Measurements from ENCODE around the gene C1orf35.

Gene C1orf35

DNA sequence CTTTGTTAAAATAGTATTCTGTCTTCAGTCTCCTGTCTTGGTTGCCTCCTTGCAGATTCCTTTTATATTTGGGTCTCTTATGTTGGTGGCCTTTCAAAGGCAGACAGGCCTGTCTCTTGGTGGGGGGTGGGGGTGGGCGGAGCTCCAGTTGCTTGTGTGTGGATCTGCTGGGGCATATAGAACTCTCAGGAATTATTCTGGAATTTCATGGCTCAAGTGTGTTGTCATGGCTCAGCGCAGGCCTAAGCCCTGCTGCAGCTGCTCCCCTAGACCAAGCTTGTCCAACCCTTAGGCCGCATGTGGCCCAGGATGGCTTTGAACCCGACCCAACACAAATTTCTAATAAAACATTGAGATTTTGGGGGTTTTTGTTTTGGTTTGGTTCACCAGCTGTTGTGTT lies 8.0 kb downstream of the C1orf35 start:
- no peak overlapping the region for H3K27ac ChIP-seq (replicated peaks)
- DNase-seq (ENCODE audit: low read depth in 1 of 2, low spot score in 1 of 2): no peak
- TF ChIP-seq, protein P1, sequence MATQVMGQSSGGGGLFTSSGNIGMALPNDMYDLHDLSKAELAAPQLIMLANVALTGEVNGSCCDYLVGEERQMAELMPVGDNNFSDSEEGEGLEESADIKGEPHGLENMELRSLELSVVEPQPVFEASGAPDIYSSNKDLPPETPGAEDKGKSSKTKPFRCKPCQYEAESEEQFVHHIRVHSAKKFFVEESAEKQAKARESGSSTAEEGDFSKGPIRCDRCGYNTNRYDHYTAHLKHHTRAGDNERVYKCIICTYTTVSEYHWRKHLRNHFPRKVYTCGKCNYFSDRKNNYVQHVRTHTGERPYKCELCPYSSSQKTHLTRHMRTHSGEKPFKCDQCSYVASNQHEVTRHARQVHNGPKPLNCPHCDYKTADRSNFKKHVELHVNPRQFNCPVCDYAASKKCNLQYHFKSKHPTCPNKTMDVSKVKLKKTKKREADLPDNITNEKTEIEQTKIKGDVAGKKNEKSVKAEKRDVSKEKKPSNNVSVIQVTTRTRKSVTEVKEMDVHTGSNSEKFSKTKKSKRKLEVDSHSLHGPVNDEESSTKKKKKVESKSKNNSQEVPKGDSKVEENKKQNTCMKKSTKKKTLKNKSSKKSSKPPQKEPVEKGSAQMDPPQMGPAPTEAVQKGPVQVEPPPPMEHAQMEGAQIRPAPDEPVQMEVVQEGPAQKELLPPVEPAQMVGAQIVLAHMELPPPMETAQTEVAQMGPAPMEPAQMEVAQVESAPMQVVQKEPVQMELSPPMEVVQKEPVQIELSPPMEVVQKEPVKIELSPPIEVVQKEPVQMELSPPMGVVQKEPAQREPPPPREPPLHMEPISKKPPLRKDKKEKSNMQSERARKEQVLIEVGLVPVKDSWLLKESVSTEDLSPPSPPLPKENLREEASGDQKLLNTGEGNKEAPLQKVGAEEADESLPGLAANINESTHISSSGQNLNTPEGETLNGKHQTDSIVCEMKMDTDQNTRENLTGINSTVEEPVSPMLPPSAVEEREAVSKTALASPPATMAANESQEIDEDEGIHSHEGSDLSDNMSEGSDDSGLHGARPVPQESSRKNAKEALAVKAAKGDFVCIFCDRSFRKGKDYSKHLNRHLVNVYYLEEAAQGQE (IDR thresholded peaks at IDR 0.05; ENCODE audit: insufficient replicate concordance, low read depth): no peak
- H3K27me3 ChIP-seq (ENCODE audit: insufficient read depth, poor library complexity, severe bottlenecking): no peaks in the 10 kb centered on the region
- H3K4me3 ChIP-seq (replicated peaks; ENCODE audit: insufficient read depth, low read length): no peak overlapping the region

GRCh38 chr1:228094432-228095016 lies 8.6 kb downstream of the C1orf35 start:
- no peak for DNase-seq (ENCODE audit: low read depth in 1 of 2, low spot score in 1 of 2)
- no peak for TF ChIP-seq SPI1 (IDR thresholded peaks at IDR 0.05; ENCODE audit: borderline replicate concordance, low read depth)
- TF ChIP-seq GABPA (IDR thresholded peaks at IDR 0.05; ENCODE audit: low read depth): no peak
- no peak for TF ChIP-seq POLR2AphosphoS5 (IDR thresholded peaks at IDR 0.05; ENCODE audit: low read depth)
- TF ChIP-seq, protein P1 (IDR thresholded peaks at IDR 0.05; ENCODE audit: insufficient replicate concordance, low read depth): no peak
- no peak for TF ChIP-seq CTCF (IDR thresholded peaks at IDR 0.05; ENCODE audit: insufficient read depth, low read length)

DNA sequence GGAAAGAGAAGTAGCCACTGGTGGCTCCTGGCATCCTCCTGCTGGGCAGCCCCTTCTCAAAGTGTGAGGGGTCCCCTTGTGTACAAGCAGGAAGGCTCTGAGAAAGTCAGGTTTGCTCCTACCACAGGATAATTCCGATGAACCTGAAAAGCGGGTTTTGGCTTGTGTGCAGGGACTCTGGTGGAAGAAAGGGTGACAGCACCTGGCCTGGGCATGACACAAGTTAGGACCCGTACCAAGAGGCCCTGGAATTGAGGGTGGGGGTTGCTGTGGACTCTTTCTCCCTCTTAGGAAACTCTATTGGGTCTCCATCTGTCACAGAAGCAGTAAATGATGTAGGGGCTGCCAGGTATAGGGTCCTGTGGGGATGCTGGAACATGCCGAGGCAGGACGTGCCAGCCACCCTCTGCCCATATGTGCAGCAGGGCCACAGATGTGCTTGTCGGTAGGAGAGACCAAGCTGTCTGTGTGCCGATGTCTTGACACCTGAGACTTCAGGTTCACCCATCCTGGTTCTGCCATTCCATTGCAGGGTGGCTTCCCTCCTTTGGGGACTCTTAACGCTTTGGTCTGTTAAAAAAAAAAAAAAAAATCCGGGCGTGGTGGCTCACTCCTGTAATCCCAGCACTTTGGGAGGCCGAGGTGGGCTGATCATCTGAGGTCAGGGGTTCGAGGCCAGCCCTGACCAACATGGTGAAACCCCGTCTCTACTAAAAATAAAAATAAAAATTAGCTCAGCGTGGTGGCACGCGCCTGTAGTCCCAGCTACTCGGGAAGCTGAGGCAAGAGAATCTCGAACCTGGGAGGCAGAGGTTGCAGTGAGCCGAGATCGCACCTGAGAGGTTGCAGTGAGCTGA lies 9.8 kb downstream of the C1orf35 start:
- Histone ChIP-seq H3K27ac (replicated peaks) (no peak overlapping the region), H3K4me3 (replicated peaks; ENCODE audit: insufficient read depth, low read length) (no peak overlapping the region), H3K27me3 (ENCODE audit: insufficient read depth, poor library complexity, severe bottlenecking) (no peaks in the 10 kb centered on the region)
- no peak for TF ChIP-seq POLR2AphosphoS5 (IDR thresholded peaks at IDR 0.05; ENCODE audit: low read depth)
- TF ChIP-seq, protein P1 (IDR thresholded peaks at IDR 0.05; ENCODE audit: insufficient replicate concordance, low read depth): no peak
- no peak for TF ChIP-seq SPI1 (IDR thresholded peaks at IDR 0.05; ENCODE audit: borderline replicate concordance, low read depth)
- TF ChIP-seq CTCF (IDR thresholded peaks at IDR 0.05; ENCODE audit: insufficient read depth, low read length): no peak
- no peak for TF ChIP-seq GABPA (IDR thresholded peaks at IDR 0.05; ENCODE audit: low read depth)
- no peak for DNase-seq (ENCODE audit: low read depth in 1 of 2, low spot score in 1 of 2)

More at GRCh38 chr1:228094432-228095016, 8.6 kb downstream of the C1orf35 start:
- Histone ChIP-seq H3K27me3 (ENCODE audit: insufficient read depth, poor library complexity, severe bottlenecking) (no peaks in the 10 kb centered on the region), H3K27ac (replicated peaks) (no peak overlapping the region), H3K4me3 (replicated peaks; ENCODE audit: insufficient read depth, low read length) (no peak overlapping the region)
